Panc1 (cell line): ENCODE data around the gene CNTN5. TPM values are rescaled to one million over a fixed set of nuclear protein-coding genes. Genes with fewer than 3 reads are reported as not detected.

Source experiments
- ATAC-seq: fragments of 200-7000 bp; cut with Tn5 transposase; 2 replicates; pipeline ENCODE4 v1.9.1; 2020; ENCODE audit warnings: mild to moderate bottlenecking, moderate library complexity
- BruUV-seq: library from RNA; stranded (reverse); fragments of 400-500 nt; replicated peaks from 2 replicates; lab custom pipeline; 2021; lab: Mats Ljungman, UMichigan
- CTCF ChIA-PET: fragments of 300-600 bp; sonication (Branson Sonifier 250); formaldehyde crosslinking; loops from one replicate; lab custom pipeline; 2022; ENCODE audit warnings: antibody characterized with exemption; lab: Charles Lee
- POLR2A ChIA-PET: fragments of 300-600 bp; sonication (Branson Sonifier 250); formaldehyde crosslinking; loops from one replicate; lab custom pipeline; 2022; ENCODE audit warnings: antibody characterized with exemption; lab: Charles Lee
- DNase-seq: peaks from one replicate; pipeline ENCODE4 v3.0.0-alpha.2; 2010; ENCODE audit warnings: low read depth, low spot score
- H3K27ac ChIP-seq: 2 replicates; pipeline ENCODE4 v1.5.1; 2011; ENCODE audit warnings: mild to moderate bottlenecking, low read length, inconsistent platforms
- H3K27me3 ChIP-seq: fragments of 200-500 bp; sonication (Bioruptor generic); 2 replicates; pipeline ENCODE4 v1.6.0; 2014; ENCODE audit warnings: low read length, inconsistent platforms; ENCODE audit not compliant: control insufficient read depth, insufficient read depth
- H3K36me3 ChIP-seq: fragments of 200-500 bp; sonication (Bioruptor generic); 2 replicates; pipeline ENCODE4 v1.5.1; 2014; ENCODE audit warnings: inconsistent platforms, mild to moderate bottlenecking, low read length, moderate library complexity; ENCODE audit not compliant: control insufficient read depth, insufficient read depth
- H3K4me1 ChIP-seq: 2 replicates; pipeline ENCODE4 v1.5.1; 2011; ENCODE audit warnings: inconsistent platforms, mild to moderate bottlenecking, low read length, moderate library complexity; ENCODE audit not compliant: control insufficient read depth, insufficient read depth
- H3K4me3 ChIP-seq, 2 experiments: 2 replicates each; pipeline ENCODE4 v1.5.1; 2011 to 2012; ENCODE audit warnings: low read depth in 2 of 2, low read length in 2 of 2, mild to moderate bottlenecking in 2 of 2, inconsistent platforms in 1 of 2, moderate library complexity in 1 of 2
- H3K9me3 ChIP-seq: fragments of 200-500 bp; sonication (Bioruptor generic); 2 replicates; pipeline ENCODE4 v1.5.1; 2014; ENCODE audit warnings: low read depth, mild to moderate bottlenecking, inconsistent platforms, low read length, moderate library complexity; ENCODE audit not compliant: control insufficient read depth, insufficient read depth
- POLR2AphosphoS5 ChIP-seq: IDR thresholded peaks from 2 replicates; pipeline ENCODE4 v1.6.1; 2012; ENCODE audit warnings: mild to moderate bottlenecking, low read depth, low read length, moderate library complexity
- SIN3A ChIP-seq: IDR thresholded peaks from 2 replicates; pipeline ENCODE4 v1.6.1; 2012; ENCODE audit warnings: low read depth, mild to moderate bottlenecking, low read length, moderate library complexity, borderline replicate concordance; ENCODE audit not compliant: insufficient read depth
- TCF7L2 ChIP-seq: IDR thresholded peaks from 2 replicates; pipeline ENCODE4 v1.6.1; 2011; ENCODE audit warnings: mild to moderate bottlenecking, low read depth, low read length, inconsistent platforms
- in situ Hi-C: cut with HindIII; loops from 2 replicates; pipeline ENCODE4 v1.10.0; 2016; ENCODE audit warnings: low sequenced_read_pairs, low pct_unique_long_range_greater_than_20kb
- intact Hi-C: fragments of 100-400 bp; cut with micrococcal nuclease; formaldehyde crosslinking; loops from one replicate; pipeline ENCODE4 v1.10.0; 2022; ENCODE audit not compliant: unreplicated experiment
- total RNA-seq: library from RNA; stranded (reverse); gene quantifications from one replicate; pipeline ENCODE4 v1.2.1, GENCODE V29; 2021; ENCODE audit not compliant: unreplicated experiment
- TF ChIP-seq, protein P1 (sequence below), 2 experiments: IDR thresholded peaks; 2 replicates each; pipeline ENCODE4 v1.6.1; 2011 to 2012; ENCODE audit warnings: low read depth in 2 of 2, control low read depth in 1 of 2, low read length in 1 of 2, mild to moderate bottlenecking in 1 of 2, moderate library complexity in 1 of 2; ENCODE audit not compliant: insufficient read depth in 1 of 2
- TF ChIP-seq, protein P2 (sequence below): fragments of 450-650 bp; IDR thresholded peaks from 2 replicates; pipeline ENCODE4 v1.5.1; 2017; ENCODE audit warnings: mild to moderate bottlenecking

Gene CNTN5
- total RNA-seq, 1 experiment from 2014 or later: not detected

DNA sequence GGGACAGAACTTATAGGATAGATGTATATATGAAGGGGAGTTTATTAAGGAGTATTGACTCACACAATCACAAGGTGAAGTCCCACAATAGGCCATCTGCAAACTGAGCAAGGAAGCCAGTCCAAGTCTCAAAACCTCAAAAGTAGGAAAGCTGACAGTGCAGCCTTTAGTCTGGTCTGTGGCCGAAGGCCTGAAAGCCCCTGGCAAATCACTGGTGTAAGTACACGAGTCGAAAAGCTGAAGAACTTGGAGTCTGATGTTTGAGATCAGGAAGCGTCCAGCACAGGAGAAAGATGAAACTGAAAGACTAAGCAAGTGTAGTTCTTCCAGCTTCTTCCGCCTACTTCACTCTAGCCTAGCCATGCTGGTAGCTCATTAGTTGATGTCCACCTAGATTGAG lies 866.7 kb downstream of the CNTN5 start:
- Histone ChIP-seq H3K4me1 (no peaks in the 10 kb centered on the region), H3K27me3 (no peaks in the 10 kb centered on the region), H3K27ac (no peak overlapping the region), H3K4me3 (no peak overlapping the region), H3K36me3 (no peaks in the 10 kb centered on the region), H3K9me3 (no peaks in the 10 kb centered on the region)
- DNase-seq (no peak), ATAC-seq (no peak)
- intact Hi-C loops (no loop called here), in situ Hi-C loops (no loop called here)
- TF ChIP-seq SIN3A (no peak), POLR2AphosphoS5 (no peak)
- TF ChIP-seq, protein P1, sequence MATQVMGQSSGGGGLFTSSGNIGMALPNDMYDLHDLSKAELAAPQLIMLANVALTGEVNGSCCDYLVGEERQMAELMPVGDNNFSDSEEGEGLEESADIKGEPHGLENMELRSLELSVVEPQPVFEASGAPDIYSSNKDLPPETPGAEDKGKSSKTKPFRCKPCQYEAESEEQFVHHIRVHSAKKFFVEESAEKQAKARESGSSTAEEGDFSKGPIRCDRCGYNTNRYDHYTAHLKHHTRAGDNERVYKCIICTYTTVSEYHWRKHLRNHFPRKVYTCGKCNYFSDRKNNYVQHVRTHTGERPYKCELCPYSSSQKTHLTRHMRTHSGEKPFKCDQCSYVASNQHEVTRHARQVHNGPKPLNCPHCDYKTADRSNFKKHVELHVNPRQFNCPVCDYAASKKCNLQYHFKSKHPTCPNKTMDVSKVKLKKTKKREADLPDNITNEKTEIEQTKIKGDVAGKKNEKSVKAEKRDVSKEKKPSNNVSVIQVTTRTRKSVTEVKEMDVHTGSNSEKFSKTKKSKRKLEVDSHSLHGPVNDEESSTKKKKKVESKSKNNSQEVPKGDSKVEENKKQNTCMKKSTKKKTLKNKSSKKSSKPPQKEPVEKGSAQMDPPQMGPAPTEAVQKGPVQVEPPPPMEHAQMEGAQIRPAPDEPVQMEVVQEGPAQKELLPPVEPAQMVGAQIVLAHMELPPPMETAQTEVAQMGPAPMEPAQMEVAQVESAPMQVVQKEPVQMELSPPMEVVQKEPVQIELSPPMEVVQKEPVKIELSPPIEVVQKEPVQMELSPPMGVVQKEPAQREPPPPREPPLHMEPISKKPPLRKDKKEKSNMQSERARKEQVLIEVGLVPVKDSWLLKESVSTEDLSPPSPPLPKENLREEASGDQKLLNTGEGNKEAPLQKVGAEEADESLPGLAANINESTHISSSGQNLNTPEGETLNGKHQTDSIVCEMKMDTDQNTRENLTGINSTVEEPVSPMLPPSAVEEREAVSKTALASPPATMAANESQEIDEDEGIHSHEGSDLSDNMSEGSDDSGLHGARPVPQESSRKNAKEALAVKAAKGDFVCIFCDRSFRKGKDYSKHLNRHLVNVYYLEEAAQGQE (IDR thresholded peaks at IDR 0.05; ENCODE audit: insufficient read depth in 1 of 2, low read depth in 2 of 2, low read length in 1 of 2): no peak
- ChIA-PET POLR2A (no interaction called here), CTCF (no interaction called here)
- BruUV-seq: no TSS peak

DNA sequence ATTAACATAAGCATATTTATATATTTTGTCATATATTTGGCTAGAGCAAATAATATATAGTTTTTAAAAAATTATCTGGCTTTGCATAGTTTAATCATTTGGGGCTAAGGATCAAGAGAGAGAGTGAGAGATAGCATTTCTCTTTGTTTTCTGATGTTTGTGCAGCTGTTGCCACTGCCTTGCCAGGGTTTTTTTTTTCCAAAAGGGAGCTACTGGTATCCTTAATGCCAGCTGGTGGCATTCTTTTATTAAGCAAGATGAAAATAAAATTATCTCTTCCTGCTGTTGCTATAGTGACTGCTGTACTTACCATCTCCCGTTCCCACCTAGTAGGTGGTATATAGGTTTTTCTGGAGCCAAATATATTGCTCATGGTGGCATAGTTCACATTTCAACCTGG lies 873.1 kb downstream of the CNTN5 start:
- H3K36me3 ChIP-seq: no peaks in the 10 kb centered on the region
- no peaks in the 10 kb centered on the region for H3K4me1 ChIP-seq
- H3K27ac ChIP-seq: no peak overlapping the region
- POLR2A ChIA-PET: no interaction called here
- BruUV-seq: no TSS peak
- no peak for TF ChIP-seq TCF7L2
- TF ChIP-seq, protein P1 (IDR thresholded peaks at IDR 0.05; ENCODE audit: insufficient read depth in 1 of 2, low read depth in 2 of 2, low read length in 1 of 2): no peak
- TF ChIP-seq POLR2AphosphoS5: no peak
- TF ChIP-seq, protein P2, sequence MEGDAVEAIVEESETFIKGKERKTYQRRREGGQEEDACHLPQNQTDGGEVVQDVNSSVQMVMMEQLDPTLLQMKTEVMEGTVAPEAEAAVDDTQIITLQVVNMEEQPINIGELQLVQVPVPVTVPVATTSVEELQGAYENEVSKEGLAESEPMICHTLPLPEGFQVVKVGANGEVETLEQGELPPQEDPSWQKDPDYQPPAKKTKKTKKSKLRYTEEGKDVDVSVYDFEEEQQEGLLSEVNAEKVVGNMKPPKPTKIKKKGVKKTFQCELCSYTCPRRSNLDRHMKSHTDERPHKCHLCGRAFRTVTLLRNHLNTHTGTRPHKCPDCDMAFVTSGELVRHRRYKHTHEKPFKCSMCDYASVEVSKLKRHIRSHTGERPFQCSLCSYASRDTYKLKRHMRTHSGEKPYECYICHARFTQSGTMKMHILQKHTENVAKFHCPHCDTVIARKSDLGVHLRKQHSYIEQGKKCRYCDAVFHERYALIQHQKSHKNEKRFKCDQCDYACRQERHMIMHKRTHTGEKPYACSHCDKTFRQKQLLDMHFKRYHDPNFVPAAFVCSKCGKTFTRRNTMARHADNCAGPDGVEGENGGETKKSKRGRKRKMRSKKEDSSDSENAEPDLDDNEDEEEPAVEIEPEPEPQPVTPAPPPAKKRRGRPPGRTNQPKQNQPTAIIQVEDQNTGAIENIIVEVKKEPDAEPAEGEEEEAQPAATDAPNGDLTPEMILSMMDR: no peak
- no peak for TF ChIP-seq SIN3A
- CTCF ChIA-PET: no interaction called here
- H3K27me3 ChIP-seq: no peaks in the 10 kb centered on the region
- H3K9me3 ChIP-seq: peaks cover 5% of the 10 kb centered on the region; the same call in 1 of the 2 replicates
- in situ Hi-C loops: no loop called here
- H3K4me3 ChIP-seq: no peak overlapping the region
- intact Hi-C loops: no loop called here
- DNase-seq: no peak
- ATAC-seq: no peak
